Activated CD4-positive, alpha-beta T cell treated with anti-CD3 and anti-CD28 coated beads, Interleukin-2, amount 10 ng/mL, durations not matched to agents 7 days and 5 days (primary cell): ENCODE data around the gene RALA. TPM values are rescaled to one million over a fixed set of nuclear protein-coding genes. Genes with fewer than 3 reads are reported as not detected.
"Not testable (repeated sequence)": the region's sequence is repeated elsewhere in the genome, so short reads cannot be mapped to it uniquely, and the experiment has no call there.

ENCODE experiments used
- CTCF ChIA-PET: fragments of 350-600 bp; sonication (Branson Sonifier 250); formaldehyde crosslinking; loops from one replicate; lab custom pipeline; 2021; ENCODE audit warnings: antibody characterized with exemption; lab: Charles Lee
- POLR2A ChIA-PET: fragments of 350-600 bp; sonication (Branson Sonifier 250); formaldehyde crosslinking; loops from one replicate; lab custom pipeline; 2021; ENCODE audit warnings: antibody characterized with exemption; lab: Charles Lee
- DNase-seq: peaks from one replicate; pipeline ENCODE4 v3.0.0-alpha.2; 2020
- H3K27ac Mint-ChIP-seq: one replicate; pipeline ENCODE4 v1.8.0; 2021; ENCODE audit warnings: mild to moderate bottlenecking, moderate library complexity, mixed read lengths
- H3K27me3 Mint-ChIP-seq: one replicate; pipeline ENCODE4 v1.8.0; 2021; ENCODE audit warnings: mixed read lengths
- H3K36me3 Mint-ChIP-seq: one replicate; pipeline ENCODE4 v1.8.0; 2021; ENCODE audit warnings: low read depth, mixed read lengths
- H3K4me1 Mint-ChIP-seq: one replicate; pipeline ENCODE4 v1.8.0; 2021; ENCODE audit warnings: mixed read lengths
- H3K4me3 Mint-ChIP-seq: one replicate; pipeline ENCODE4 v1.8.0; 2021; ENCODE audit warnings: mild to moderate bottlenecking, moderate library complexity, mixed read lengths
- H3K9me3 Mint-ChIP-seq: one replicate; pipeline ENCODE4 v1.8.0; 2021; ENCODE audit warnings: mixed read lengths
- total RNA-seq, 2 experiments: library from RNA; stranded (reverse); gene quantifications; one replicate each; pipeline ENCODE4 v1.2.3, GENCODE V29; 2021

The RALA gene
- total RNA-seq, 2 experiments from 2014 or later = 34.1 to 34.2 TPM

DNA sequence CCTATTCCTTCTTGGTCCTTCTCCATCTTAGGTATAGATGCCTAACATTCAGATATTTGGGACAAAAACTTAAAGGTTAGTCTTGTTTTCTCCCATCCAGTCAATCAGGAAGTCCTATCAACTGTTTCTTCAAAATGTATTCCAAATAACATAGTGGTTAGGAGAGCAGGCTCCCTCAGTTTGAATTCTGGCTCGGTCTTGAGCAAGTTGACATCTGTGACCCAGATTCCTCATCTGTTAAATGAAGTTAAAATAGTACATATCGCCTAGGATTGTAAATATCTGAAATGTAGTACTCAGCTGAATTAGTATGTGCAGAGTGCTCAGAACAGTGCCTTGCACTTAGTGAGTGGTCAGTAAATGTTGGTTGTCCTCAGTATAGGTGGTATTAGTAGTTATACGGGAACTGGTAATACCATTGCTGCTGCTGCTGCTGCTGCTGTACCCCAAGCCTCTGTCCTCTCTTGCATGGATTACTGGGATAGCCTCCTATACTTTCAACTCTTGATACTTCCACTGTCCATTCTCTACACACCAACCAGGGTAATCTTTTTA is 58.6 kb downstream of the RALA start:
- Mint-ChIP-seq H3K9me3 (no peaks in the 10 kb centered on the region), H3K27me3 (no peaks in the 10 kb centered on the region), H3K27ac (no peak overlapping the region), H3K4me3 (no peak overlapping the region), H3K4me1 (peaks cover 6% of the 10 kb centered on the region), H3K36me3 (peaks cover 15% of the 10 kb centered on the region)
- ChIA-PET POLR2A (no interaction called here), CTCF (no interaction called here)
- no peak for DNase-seq

DNA sequence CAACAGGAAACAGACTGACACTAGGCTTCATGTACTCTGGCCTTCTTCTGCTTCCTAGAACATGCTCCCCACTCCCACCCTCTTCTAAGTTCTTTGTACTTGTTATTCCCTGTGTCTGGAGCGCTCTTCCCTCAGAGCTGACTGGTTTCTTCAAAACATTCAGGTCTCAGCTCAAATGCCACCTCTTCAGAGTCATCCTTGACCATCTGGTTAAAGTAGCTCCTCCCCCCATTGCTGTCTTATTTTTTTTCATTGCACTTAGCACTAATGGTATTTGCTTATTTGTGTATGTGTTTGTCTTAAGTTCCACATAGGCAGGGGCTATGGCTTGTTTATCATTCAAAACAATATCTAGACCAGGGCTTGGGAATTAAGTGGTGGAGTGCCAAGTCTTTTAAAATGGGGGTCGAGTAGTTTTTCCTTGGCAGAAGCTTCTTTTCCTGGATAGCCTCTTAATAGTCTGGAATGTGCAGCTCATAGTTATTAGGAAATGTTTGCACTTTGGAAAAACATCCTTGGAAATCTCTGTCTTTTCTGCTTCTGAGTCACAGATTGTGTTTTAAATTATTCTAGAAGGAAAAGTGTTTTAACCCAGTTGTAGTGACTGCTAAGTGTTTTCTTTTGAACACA is 60.0 kb downstream of the RALA start:
- Mint-ChIP-seq H3K27ac (no peak overlapping the region), H3K9me3 (no peaks in the 10 kb centered on the region), H3K4me1 (peaks cover 4% of the 10 kb centered on the region), H3K4me3 (no peak overlapping the region), H3K36me3 (peaks cover 22% of the 10 kb centered on the region), H3K27me3 (no peaks in the 10 kb centered on the region)
- ChIA-PET CTCF (no interaction called here), POLR2A (no interaction called here)
- no peak for DNase-seq

DNA sequence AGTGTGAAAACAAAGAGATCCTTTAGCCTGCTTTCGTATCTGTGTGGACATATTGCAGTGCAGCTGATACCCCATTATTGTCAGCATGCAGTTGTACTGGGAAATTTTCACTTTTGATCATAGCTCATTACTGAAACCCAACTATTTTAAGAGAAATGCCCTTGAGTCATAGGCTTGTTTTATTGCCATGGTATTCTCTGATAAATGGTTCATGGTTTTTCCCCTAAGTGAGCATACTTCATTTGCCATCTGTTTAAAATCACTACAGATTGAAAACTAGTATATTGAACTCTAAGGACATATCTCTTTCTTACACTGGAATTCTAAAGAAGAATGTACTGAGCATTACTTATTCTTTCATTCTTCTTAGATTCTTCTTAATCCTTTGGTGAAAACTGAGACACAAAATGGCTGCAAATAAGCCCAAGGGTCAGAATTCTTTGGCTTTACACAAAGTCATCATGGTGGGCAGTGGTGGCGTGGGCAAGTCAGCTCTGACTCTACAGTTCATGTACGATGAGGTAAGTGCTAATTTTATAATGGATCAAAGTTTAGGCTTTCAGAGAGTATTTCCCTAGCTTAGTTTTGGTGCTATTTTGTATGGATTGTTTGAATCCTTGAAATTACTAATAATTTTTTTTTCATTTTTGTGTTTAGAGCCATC is 63.0 kb downstream of the RALA start:
- H3K4me3 Mint-ChIP-seq = no peak overlapping the region
- POLR2A ChIA-PET = no interaction called here
- no peak overlapping the region for H3K27ac Mint-ChIP-seq
- peaks cover 36% of the 10 kb centered on the region for H3K36me3 Mint-ChIP-seq
- DNase-seq = no peak
- H3K4me1 Mint-ChIP-seq = peaks cover 4% of the 10 kb centered on the region
- no peaks in the 10 kb centered on the region for H3K9me3 Mint-ChIP-seq
- no peaks in the 10 kb centered on the region for H3K27me3 Mint-ChIP-seq
- CTCF ChIA-PET = interaction anchor here (0.6 kb wide), 1 partner anchor 10 kb away, joined by 3 read pairs; no protein-coding TSS in a partner anchor

DNA sequence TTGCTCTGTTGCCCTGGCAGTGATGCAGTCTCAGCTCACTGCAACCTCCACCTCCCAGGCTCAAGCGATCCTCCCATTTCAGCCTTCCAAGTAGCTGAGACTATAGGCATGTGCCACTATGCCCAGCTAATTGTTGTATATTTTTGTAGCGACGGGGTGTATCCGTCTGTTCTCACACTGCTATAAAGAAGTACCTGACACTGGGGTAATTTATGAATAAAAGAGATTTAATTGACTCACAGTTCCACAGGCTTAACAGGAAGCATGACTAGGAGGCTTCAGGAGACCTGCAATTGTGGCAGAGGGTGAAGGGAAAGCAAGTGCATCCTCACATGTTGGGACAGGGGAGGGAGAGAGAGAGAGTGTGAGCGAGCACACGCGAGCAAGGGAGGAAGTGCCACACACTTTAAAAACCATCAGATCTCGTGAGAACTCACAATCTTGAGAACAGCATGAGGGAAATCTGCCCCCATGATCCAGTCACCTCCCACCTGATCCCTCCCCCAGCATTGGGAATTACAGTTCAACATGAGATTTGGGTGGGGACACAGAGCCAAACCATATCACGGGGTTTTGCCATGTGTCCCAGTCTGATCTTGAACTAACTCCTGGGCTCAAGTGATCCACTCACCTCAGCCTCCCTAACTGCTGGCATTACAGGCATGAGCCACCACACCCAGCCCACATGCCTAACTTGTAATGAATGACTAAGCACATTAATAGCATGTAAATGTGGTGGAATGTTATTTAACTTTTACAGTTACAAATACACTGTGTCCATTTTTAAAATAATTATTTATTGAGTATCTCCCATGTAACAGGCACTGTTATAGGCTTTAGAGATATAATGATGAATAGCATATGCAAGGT is 65.5 kb downstream of the RALA start:
- ChIA-PET CTCF (interaction anchor here (0.6 to 1.3 kb wide), 5 partner anchors 12 to 963 kb away, joined by 3 to 5 read pairs (median 3); no protein-coding TSS in a partner anchor), POLR2A (no interaction called here)
- peaks cover 53% of the 10 kb centered on the region for H3K36me3 Mint-ChIP-seq
- no peak for DNase-seq
- H3K4me1 Mint-ChIP-seq = peaks cover 2% of the 10 kb centered on the region
- H3K9me3 Mint-ChIP-seq = peaks cover 2% of the 10 kb centered on the region
- H3K27ac Mint-ChIP-seq = no peak overlapping the region
- no peak overlapping the region for H3K4me3 Mint-ChIP-seq
- H3K27me3 Mint-ChIP-seq = no peaks in the 10 kb centered on the region

DNA sequence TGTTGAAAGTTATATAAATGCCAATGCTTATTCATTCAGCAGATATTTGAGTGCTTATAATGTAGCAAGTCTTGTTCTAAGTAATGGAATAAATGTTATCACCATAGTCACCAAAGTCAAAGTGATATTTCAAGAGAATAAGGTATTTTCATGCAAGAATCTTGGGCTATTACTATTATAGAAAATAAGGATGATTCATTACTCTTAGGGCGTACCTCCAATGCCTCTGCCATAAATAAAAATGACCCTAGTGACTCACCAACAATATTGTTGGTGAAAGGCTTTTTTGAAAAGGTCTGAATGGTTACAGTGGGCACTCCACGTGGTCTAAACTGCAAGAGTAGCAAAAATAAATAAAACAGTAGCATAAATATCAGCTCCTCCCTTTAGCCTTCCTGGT is 68.4 kb downstream of the RALA start:
- ChIA-PET POLR2A (no interaction called here), CTCF (no interaction called here)
- peaks cover 59% of the 10 kb centered on the region for H3K36me3 Mint-ChIP-seq
- H3K27ac Mint-ChIP-seq = no peak overlapping the region
- no peaks in the 10 kb centered on the region for H3K27me3 Mint-ChIP-seq
- H3K4me1 Mint-ChIP-seq = no peaks in the 10 kb centered on the region
- no peak overlapping the region for H3K4me3 Mint-ChIP-seq
- H3K9me3 Mint-ChIP-seq = peaks cover 2% of the 10 kb centered on the region
- DNase-seq = no peak

DNA sequence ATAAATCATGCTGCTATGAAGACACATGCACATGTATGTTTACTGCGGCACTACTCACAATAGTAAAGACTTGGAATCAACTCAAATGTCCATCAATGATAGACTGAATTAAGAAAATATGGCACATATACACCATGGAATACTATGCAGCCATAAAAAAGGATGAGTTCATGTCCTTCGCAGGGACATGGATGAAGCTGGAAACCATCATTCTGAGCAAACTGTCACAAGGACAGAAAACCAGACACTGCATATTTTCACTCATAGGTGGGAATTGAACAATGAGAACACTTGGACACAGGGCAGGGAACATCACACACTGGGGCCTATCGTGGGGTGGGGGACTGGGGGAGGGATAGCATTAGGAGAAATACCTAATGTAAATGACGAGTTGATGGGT is 69.7 kb downstream of the RALA start:
- H3K4me1 Mint-ChIP-seq, DNase-seq, H3K9me3 Mint-ChIP-seq, H3K27me3 Mint-ChIP-seq, CTCF ChIA-PET, H3K27ac Mint-ChIP-seq, H3K4me3 Mint-ChIP-seq: not testable (repeated sequence)
- peaks cover 60% of the 10 kb centered on the region for H3K36me3 Mint-ChIP-seq
- POLR2A ChIA-PET = interaction anchor here (0.6 kb wide), 1 partner anchor 55 kb away, joined by 3 read pairs; no protein-coding TSS in a partner anchor

DNA sequence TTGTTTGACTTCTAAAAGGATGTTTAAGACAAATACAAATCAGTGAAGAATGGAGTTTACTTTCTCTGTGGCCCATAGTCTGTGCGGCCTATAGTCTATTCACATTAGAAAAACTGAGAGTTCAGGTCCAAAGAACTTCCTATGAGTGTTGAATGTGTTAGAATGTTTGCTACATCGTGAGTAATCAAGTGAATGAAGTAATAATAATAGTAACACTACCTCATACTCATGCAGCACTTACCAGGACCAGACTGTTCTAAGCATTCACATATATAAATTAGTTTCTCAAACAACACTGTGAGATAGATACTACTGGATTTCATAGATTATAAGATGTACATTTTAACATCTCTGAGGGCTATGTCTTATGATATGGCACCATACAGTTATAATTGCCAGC is 70.4 kb downstream of the RALA start:
- Mint-ChIP-seq H3K36me3 (peaks cover 60% of the 10 kb centered on the region), H3K4me3 (no peak overlapping the region), H3K27ac (no peak overlapping the region), H3K27me3 (no peaks in the 10 kb centered on the region), H3K9me3 (peaks cover 2% of the 10 kb centered on the region), H3K4me1 (no peaks in the 10 kb centered on the region)
- ChIA-PET CTCF (no interaction called here), POLR2A (no interaction called here)
- no peak for DNase-seq

DNA sequence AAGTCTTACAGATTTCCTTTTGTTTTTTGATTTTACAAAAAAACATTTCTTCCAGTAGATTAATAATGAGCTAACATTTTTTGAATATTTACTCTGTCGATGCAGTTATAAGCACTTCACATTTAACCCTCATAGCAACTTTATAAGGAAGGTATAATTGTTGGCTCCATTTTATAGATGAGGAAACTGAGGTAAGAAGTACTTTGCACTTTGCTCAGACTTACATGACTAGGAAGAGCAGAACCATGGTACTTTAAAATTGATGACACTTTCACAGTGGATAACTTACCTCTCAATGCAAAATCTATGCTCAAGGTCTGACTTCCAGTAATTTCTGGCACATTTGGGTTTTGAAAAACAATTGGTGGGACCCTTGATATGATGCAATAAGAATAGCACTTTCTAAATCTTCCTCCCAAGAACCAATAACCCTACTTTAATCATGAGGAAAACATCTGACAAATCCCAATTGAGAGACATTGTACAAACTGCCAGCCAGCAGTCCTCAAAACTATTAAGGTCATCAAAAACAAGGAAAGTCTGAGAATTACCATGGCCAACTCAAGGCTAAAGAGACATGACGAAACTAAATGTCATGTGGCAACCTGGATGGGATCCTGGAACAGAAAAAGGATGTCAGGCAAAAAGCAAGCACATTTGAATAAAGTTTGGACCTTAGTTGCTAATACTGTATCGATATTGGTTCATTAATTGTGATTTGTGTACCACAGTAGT is 72.6 kb downstream of the RALA start:
- ChIA-PET POLR2A (no interaction called here), CTCF (no interaction called here)
- DNase-seq = no peak
- Mint-ChIP-seq H3K4me1 (peaks cover 1% of the 10 kb centered on the region), H3K4me3 (no peak overlapping the region), H3K36me3 (peaks cover 58% of the 10 kb centered on the region), H3K27ac (no peak overlapping the region), H3K9me3 (peaks cover 2% of the 10 kb centered on the region), H3K27me3 (no peaks in the 10 kb centered on the region)

DNA sequence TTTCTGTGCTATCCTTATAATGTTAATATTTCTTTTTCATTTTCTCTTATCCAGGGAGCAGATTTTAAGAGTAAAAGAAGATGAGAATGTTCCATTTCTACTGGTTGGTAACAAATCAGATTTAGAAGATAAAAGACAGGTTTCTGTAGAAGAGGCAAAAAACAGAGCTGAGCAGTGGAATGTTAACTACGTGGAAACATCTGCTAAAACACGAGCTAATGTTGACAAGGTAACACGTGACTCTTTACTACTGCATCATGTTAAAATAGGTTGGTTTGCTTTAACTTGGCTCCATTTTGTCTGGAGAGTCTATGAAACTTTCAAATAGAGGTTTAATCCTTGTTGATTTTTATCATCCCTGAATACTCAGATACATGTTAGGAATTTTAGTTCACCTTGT is 73.3 kb downstream of the RALA start:
- H3K27me3 Mint-ChIP-seq = no peaks in the 10 kb centered on the region
- peaks cover 56% of the 10 kb centered on the region for H3K36me3 Mint-ChIP-seq
- no peak overlapping the region for H3K4me3 Mint-ChIP-seq
- H3K9me3 Mint-ChIP-seq = peaks cover 2% of the 10 kb centered on the region
- no peak for DNase-seq
- POLR2A ChIA-PET = no interaction called here
- CTCF ChIA-PET = no interaction called here
- H3K4me1 Mint-ChIP-seq = peaks cover 1% of the 10 kb centered on the region
- H3K27ac Mint-ChIP-seq = no peak overlapping the region

DNA sequence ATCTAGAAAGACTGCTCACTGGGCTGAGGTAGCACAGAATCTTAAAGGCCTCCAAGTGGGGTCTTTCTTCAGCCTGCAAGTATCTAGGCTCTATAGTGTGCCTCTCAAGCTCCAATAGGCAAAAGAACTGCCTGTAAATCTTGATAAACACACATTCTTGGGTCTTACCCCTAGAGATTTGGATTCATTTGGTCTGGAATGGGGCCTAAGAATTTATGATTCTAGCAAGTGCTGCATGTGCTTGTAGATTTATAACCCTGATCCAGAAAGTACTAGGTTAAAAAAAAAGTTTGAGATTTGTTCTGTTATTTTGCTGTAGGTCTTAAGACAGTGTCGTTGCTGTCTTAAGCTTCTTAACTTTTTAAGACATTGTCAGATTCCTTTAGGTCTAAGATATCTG is 74.1 kb downstream of the RALA start:
- Mint-ChIP-seq H3K9me3 (no peaks in the 10 kb centered on the region), H3K4me3 (no peak overlapping the region), H3K27me3 (no peaks in the 10 kb centered on the region), H3K4me1 (peaks cover 1% of the 10 kb centered on the region), H3K36me3 (peaks cover 53% of the 10 kb centered on the region), H3K27ac (no peak overlapping the region)
- ChIA-PET CTCF (interaction anchor here (0.6 kb wide), 1 partner anchor 247 kb away, joined by 3 read pairs; no protein-coding TSS in a partner anchor), POLR2A (no interaction called here)
- DNase-seq = no peak

DNA sequence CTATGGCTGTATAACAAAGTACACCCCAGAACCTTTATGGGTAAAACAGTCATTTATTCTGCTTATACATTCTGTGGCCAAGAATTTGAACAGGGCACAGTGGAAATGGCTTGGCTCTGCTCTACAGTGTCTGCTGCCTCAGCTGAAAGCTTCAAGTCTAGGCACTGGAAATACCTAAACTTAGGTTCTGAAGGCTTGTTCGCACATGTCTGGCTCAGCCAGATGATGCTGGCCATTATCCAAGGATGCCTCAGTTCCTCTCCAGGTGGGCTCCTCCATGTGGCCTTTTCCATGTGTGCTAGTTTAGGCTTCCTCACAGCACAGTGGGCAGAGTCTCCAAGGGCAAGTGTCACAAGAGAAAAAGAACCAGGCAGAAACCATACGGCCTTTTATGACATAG is 76.8 kb downstream of the RALA start:
- no peak for DNase-seq
- H3K27me3 Mint-ChIP-seq = no peaks in the 10 kb centered on the region
- H3K36me3 Mint-ChIP-seq = peaks cover 37% of the 10 kb centered on the region
- no peaks in the 10 kb centered on the region for H3K9me3 Mint-ChIP-seq
- POLR2A ChIA-PET = no interaction called here
- no peak overlapping the region for H3K27ac Mint-ChIP-seq
- no peak overlapping the region for H3K4me3 Mint-ChIP-seq
- CTCF ChIA-PET = interaction anchor here (0.8 kb wide), 1 partner anchor 12 kb away, joined by 3 read pairs; no protein-coding TSS in a partner anchor
- peaks cover 1% of the 10 kb centered on the region for H3K4me1 Mint-ChIP-seq

DNA sequence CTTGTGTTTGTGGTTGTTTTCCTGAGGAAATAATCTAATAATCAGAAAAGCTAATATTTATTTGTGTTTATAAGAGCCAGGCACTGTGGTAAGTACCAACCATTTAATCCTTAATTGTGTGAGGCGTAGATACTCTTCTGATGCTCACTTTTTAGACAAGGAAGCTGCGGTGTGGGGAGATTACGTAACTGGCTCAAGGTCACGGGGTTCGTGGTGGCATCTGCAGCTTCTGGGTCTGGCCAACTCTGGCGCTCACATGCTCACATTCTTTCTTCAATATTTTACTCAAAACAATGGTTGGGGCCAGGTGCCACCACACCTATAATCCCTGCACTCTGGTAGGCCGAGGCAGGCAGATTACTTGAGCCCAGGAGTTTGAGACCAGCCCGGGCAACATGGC is 77.6 kb downstream of the RALA start:
- POLR2A ChIA-PET = no interaction called here
- Mint-ChIP-seq H3K27ac (no peak overlapping the region), H3K4me1 (peaks cover 1% of the 10 kb centered on the region), H3K36me3 (peaks cover 37% of the 10 kb centered on the region), H3K27me3 (no peaks in the 10 kb centered on the region), H3K4me3 (no peak overlapping the region), H3K9me3 (no peaks in the 10 kb centered on the region)
- DNase-seq = no peak
- CTCF ChIA-PET = interaction anchor here (0.8 to 1.1 kb wide), 2 partner anchors 10 to 13 kb away, joined by 3 to 4 read pairs; no protein-coding TSS in a partner anchor
